ENCODE results near the gene PKD1L1.

The PKD1L1 gene

GRCh38 chr7:47735431-47736345 is 212.6 kb downstream of the PKD1L1 start:
- no peak for DNase-seq (ENCODE audit: low read depth, low spot score)

DNA sequence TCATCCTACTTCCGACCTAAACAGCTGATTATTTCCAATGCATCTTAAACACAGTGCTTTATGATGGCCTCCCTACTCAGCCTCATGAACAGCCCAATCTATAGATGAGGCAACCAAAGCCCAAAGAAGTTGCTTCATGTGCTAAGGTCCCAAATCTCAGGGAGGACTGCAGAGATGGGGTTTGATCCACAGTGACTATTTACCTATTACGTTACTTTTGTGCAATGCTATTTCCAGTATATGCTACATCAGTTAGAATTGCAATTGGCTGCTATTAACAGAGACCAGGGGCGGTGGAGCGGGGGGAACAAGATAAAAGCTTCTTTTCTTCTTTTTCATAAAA is 213.3 kb downstream of the PKD1L1 start:
- no peak for DNase-seq (ENCODE audit: low read depth, low spot score)

GRCh38 chr7:47734287-47734948 is 213.8 kb downstream of the PKD1L1 start:
- no peak for DNase-seq (ENCODE audit: low read depth, low spot score)

DNA sequence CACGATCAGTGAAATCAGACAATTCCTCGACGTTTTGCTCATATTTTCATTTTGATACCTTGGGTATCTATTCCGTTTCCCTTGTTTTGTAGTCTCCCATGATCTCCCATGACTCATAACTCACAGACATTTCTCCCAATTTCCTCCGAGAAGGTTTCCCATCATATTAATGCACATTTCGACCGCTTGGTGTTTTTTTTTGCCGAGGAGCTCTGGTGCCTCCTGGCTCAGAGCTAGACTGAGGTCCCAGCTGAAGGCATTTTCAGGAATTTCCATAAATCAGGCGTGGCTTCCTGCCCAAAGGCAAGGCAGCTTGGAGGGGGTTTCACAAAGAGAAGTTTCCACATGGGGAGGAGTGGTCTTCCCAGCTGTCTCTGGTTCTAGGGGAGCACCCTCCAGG is 218.1 kb downstream of the PKD1L1 start:
- no peak for DNase-seq (ENCODE audit: low read depth, low spot score)

DNA sequence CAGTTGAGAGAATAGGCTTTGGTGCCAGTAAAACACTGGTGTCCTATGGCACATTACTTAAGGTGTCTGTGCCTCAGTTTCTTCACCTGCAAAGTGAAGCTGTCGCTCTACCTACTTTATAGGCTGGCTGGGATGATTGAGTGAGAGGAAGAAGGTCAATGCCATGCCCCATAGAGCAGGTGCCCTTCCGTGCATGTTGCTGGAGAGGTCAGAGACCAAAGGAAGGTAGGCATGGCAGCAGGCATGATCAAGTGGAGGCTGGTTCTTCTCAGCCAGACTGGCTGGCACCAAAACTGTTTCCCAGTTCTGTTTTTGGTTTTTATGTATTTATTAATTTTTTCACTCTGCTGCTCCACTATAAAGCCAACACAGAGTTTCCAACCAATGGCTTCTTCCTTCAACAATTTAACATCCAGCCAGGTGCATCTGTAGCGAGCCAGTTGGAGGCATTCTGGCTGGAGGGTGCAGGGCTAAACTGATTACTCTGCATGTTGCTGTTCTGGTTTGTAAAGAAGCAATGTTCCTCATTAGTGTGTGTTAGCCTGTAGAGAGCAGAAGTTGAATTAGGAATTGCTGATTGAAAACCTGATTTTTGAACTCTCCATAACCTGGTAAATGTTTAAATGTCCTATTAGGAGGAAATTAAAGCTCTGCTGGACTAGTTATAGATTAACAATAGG is 222.1 kb downstream of the PKD1L1 start:
- no peak for DNase-seq (ENCODE audit: low read depth, low spot score)

DNA sequence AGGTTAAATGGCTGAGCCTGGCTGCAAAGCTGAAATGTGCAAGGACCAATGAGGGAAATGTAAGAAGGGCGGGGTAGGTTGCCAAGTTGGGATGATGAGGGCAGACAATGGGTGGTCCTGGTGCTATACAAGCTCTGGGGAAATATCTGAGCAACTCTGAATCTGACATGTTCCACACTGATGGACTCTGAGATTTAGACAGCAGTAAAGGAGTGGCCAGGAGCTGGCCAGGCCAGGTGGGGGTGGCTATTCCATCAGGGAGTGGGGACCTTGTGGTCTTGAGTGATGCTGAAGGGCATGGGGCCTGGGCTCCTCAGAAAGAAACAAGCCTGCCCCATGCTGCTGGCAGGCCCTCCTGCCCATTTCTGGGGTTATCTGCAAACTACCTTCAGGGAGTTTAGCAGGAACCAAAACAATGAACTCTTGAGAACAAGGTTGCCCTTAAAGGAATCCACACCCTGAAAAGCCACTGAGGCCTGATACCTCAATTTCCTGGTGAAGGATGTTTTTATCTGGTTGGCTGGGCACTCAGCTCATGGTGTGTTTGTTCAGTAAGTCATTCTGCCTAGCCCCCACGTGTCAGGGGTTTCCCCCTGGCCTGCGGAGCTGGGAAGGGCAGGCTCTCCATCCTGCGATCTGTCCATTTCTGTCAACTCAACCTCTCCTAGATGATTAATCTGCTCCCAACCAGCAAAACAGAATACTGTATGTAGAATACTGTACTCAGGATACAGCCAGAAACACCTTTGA is 223.1 kb downstream of the PKD1L1 start:
- DNase-seq (ENCODE audit: low read depth, low spot score): no peak
